Upper lobe of left lung (tissue), 6 donors: Measurements from ENCODE around the gene ME3. TPM values are rescaled to one million over a fixed set of nuclear protein-coding genes. Genes with fewer than 3 reads are reported as not detected.

Source experiments
- ATAC-seq, 2 donors: fragments of 200-7000 bp; cut with Tn5 transposase; one replicate each; pipeline ENCODE4 v1.9.1; 2022; ENCODE audit warnings: mild to moderate bottlenecking in 2 of 2, moderate library complexity in 2 of 2; ENCODE audit not compliant: low FRiP score in 2 of 2
- DNase-seq, 2 donors: peaks; one replicate each; pipeline ENCODE4 v3.0.0-alpha.2; 2019 to 2020
- H3K27ac ChIP-seq, 4 donors: fragments of 200-600 bp; sonication (generic); one replicate each; pipeline ENCODE4 v1.5.1; 2016 to 2019
- H3K27me3 ChIP-seq, 4 donors: fragments of 200-600 bp; sonication (generic); one replicate each; pipeline ENCODE4 v1.5.1; 2017 to 2019
- H3K36me3 ChIP-seq, 4 donors: fragments of 200-600 bp; sonication (generic); one replicate each; pipeline ENCODE4 v1.5.1; 2016 to 2019
- H3K4me1 ChIP-seq, 4 donors: fragments of 200-600 bp; sonication (generic); one replicate each; pipeline ENCODE4 v1.5.1; 2018 to 2019
- H3K4me3 ChIP-seq, 4 donors: fragments of 200-600 bp; sonication (generic); one replicate each; pipeline ENCODE4 v1.5.1; 2017 to 2019; ENCODE audit warnings: mild to moderate bottlenecking in 2 of 4, moderate library complexity in 1 of 4
- H3K9me3 ChIP-seq, 4 donors: fragments of 200-600 bp; sonication (generic); one replicate each; pipeline ENCODE4 v1.5.1; 2018 to 2019
- EP300 ChIP-seq, 4 donors: sonication (generic); formaldehyde crosslinking; IDR thresholded peaks; one replicate each; pipeline ENCODE4 v1.5.1; 2017; ENCODE audit warnings: antibody characterized with exemption in 4 of 4, control low read depth in 2 of 4
- POLR2A ChIP-seq, 4 donors: fragments of 450-650 bp; IDR thresholded peaks; one replicate each; pipeline ENCODE4 v1.5.1; 2016 to 2017; ENCODE audit warnings: antibody characterized with exemption in 4 of 4, mild to moderate bottlenecking in 2 of 4
- POLR2AphosphoS5 ChIP-seq, 2 donors: sonication (generic); formaldehyde crosslinking; IDR thresholded peaks; one replicate each; pipeline ENCODE4 v1.5.1; 2017; ENCODE audit warnings: antibody characterized with exemption in 2 of 2
- WGBS, 2 donors: methylation state at CpG; one replicate each; pipeline ENCODE4 v1.1.5; 2017 to 2018; 5-methylcytosine and 5-hydroxymethylcytosine counted together
- total RNA-seq, 6 donors: library from RNA; depleted of rRNA in 4 of 6; stranded (reverse); fragments of >200 nt in 4 of 6; gene quantifications; one replicate each; pipeline versions ENCODE4 v1.1.0 to v1.2.1, GENCODE V29; 2016 to 2021
- TF ChIP-seq, protein P1 (sequence below), 6 experiments: fragments of 450-650 bp in 4 of 6; fragments of 200-600 bp in 2 of 6; sonication (generic) in 2 of 6; IDR thresholded peaks; one replicate each; pipeline ENCODE4 v1.5.1; 2016 to 2019; ENCODE audit warnings: antibody characterized with exemption in 6 of 6
- donor health status: DM: no; HTN: no; CAD: no; lungs with moderate emphysema.
- donor health status: DM: no; HTN: yes; CAD: no; lungs with severe emphysema.

Gene ME3
- total RNA-seq, 6 donors from 2014 or later: 19.5 to 56.6 (median 34.7) TPM

DNA sequence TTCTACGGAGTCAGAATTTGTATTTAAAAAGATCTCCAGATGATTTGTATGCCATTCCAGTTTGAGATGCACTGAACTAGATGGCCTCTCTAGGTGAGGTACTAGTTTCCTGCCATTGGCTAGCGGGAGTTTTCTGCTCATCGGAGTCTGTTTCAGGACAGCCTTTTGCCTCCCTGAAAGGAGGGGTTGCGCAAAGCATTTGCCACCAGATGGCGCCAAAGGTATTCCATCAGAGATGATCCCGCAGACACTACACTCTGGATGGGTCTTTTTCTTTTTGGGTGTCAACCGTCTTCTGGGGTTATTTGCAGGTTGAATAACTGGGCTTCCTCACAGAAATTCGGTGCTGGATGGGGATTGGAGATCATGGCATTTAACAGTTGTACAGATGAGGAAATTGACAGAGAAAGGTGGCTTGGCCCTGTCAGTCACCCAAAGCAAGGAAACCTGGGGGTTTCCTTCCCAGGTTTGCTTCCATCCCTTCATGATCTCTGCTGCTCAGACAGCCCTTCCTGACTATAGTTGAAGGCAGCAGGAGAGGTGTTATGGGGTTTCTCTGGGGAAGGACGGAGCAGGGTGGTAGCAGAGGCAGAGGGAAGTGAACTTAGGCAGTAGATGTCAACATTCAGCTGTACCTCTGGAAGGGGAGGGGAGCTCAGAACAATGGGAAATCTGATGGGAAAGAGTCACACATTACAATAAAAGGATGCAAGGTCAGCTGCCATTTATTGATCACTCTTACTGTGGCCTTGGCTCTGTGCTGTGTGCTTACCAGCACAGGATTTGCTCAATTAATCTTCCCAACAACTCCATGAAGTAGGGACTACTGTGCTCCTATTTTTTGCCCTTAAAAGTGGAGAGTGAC, 216.1 kb downstream of the ME3 start:
- peak; percentile 41 to 85 for ATAC-seq

DNA sequence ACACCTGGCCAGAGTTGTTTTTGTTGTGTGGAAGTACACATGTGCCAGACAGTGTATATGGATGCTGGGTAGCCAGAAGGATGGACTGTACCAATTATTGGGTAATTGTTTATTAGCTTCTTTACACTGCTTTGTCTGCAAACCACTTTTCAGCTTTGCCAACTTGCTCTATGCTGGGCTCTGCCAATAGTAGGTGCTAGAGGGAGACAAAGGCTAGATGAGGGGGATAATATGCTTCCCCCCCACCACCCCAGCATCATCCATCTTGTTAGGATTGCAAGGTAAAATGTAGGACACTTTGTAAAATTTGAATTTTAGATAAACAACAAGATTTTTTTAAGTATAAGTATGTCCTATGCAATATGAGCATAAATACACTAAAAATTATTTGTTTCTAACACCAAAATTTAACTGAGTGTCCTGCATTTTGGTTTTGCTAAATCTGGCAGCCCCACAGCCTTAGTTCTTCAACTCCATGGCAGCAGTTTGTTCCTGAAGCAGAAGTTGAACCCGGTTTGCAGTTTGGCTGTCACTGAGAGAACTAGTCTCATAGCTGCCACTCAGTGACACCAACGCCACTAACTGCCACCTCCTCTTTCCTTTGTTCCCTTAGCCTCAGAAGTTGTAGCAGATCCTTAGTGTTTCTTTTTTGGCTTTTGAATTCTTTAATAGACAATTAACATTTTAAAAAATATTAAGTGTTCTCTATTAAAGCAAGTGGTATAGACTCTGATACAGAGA, 219.0 kb downstream of the ME3 start:
- Histone ChIP-seq H3K9me3 (no peaks in the 10 kb centered on the region), H3K4me1 (peaks cover 5 to 11% (median 6%) of the 10 kb centered on the region in 4 donors), H3K4me3 (no peak overlapping the region), H3K27ac (no peak overlapping the region), H3K36me3 (no peaks in the 10 kb centered on the region), H3K27me3 (no peaks in the 10 kb centered on the region)
- TF ChIP-seq POLR2AphosphoS5 (IDR thresholded peaks at IDR 0.05) (no peak), POLR2A (IDR thresholded peaks at IDR 0.05) (no peak), EP300 (IDR thresholded peaks at IDR 0.05) (no peak)
- TF ChIP-seq, protein P1, sequence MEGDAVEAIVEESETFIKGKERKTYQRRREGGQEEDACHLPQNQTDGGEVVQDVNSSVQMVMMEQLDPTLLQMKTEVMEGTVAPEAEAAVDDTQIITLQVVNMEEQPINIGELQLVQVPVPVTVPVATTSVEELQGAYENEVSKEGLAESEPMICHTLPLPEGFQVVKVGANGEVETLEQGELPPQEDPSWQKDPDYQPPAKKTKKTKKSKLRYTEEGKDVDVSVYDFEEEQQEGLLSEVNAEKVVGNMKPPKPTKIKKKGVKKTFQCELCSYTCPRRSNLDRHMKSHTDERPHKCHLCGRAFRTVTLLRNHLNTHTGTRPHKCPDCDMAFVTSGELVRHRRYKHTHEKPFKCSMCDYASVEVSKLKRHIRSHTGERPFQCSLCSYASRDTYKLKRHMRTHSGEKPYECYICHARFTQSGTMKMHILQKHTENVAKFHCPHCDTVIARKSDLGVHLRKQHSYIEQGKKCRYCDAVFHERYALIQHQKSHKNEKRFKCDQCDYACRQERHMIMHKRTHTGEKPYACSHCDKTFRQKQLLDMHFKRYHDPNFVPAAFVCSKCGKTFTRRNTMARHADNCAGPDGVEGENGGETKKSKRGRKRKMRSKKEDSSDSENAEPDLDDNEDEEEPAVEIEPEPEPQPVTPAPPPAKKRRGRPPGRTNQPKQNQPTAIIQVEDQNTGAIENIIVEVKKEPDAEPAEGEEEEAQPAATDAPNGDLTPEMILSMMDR (IDR thresholded peaks at IDR 0.05): no peak
- no peak for ATAC-seq
- WGBS, 2 donors: 57 to 75% methylated on average over 2 of the region's 2 CpGs
- DNase-seq: no peak

More for the DNA sequence above, 216.1 kb downstream of the ME3 start:
- 15 to 18% methylated on average over 9 of the region's 9 CpGs for WGBS, 2 donors
- no peaks in the 10 kb centered on the region for H3K27me3 ChIP-seq
- no peaks in the 10 kb centered on the region for H3K36me3 ChIP-seq
- H3K4me1 ChIP-seq: peaks cover 5 to 18% (median 13%) of the 10 kb centered on the region in 4 donors
- peak in 1 of 2 donors; percentile 80 for DNase-seq
- H3K27ac ChIP-seq: peak overlapping the region in 3 of 4 donors; percentile 32 to 56 (median 47)
- TF ChIP-seq, protein P1 (IDR thresholded peaks at IDR 0.05): peak; percentile 74 to 86 (median 86)
- no peak for TF ChIP-seq EP300 (IDR thresholded peaks at IDR 0.05)
- H3K9me3 ChIP-seq: no peaks in the 10 kb centered on the region
- H3K4me3 ChIP-seq: no peak overlapping the region

DNA sequence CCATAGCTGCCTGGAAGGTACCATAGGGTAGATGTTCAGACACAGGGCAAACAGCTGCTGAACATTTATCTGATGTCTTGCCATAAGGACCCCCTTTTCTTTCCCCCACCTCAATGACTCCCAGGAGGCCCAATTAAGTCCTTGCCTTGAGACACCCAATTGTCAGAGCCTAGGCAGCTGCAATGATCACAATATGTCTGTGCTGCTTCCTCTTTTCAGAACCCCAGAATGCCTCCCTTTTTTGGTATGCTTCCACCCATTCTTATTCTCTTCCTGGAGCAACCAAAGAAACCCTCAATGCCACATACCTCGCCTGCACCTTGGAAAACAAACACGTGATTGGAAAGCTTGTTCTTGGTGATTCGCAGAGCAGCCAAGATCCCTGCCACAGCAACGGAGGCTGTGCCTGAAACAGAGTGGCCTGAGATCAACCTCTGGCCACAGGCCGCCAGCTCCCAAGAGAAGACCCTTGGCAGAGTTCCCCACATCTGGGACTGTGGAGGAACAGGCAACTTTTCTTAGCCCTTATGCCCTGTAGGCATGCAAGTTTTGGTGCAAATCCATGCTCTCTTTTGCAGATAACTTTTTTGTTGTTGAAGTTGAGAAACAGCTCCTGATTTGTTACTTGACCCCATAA, 222.3 kb downstream of the ME3 start:
- H3K4me1 ChIP-seq: no peaks in the 10 kb centered on the region
- no peak overlapping the region for H3K27ac ChIP-seq
- no peaks in the 10 kb centered on the region for H3K9me3 ChIP-seq
- DNase-seq (no peak), ATAC-seq (no peak)
- H3K36me3 ChIP-seq: peaks cover 0 to 11% (median 0%) of the 10 kb centered on the region in 4 donors
- no peak for TF ChIP-seq EP300 (IDR thresholded peaks at IDR 0.05)
- no peak for TF ChIP-seq POLR2A (IDR thresholded peaks at IDR 0.05)
- no peak for TF ChIP-seq POLR2AphosphoS5 (IDR thresholded peaks at IDR 0.05)
- TF ChIP-seq, protein P1 (IDR thresholded peaks at IDR 0.05): no peak
- WGBS, 2 donors: 87 to 92% methylated on average over 5 of the region's 5 CpGs
- no peak overlapping the region for H3K4me3 ChIP-seq
- H3K27me3 ChIP-seq: no peaks in the 10 kb centered on the region

DNA sequence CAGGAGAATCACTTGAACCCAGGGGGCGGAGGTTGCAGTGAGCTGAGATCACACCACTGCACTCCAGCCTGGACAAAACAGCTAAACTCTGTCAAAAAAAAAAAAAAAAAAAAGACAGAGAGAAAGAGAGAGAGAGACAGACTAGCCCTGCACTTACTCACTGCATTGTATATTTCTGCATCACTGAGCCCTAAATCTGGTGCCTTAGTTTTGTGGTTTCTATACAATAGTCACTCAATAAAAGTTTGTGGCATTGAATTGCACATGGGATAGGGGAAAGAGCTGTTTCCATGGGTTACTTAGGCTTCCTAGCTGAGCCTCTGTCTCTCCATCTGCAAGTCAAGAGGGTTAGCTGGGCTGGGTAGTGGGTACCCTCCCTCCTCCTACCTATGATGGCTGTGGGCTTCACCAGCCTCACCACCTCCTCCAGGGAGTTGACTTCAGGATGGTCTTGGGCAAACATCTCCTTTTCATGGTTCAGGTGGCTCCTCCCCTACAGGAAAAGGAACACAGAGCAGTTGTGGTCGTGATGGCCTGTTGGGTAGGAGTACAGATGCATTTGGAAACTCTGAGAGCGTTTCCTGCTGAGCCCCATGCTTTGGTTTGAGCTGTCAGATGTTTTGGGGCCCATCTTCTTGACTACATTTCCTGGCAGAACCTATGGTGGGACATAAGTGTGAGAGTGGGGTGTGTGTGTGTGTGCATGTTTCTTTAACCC, 224.5 kb downstream of the ME3 start:
- WGBS, 2 donors: 74 to 81% methylated on average over 3 of the region's 3 CpGs
- Histone ChIP-seq H3K27me3 (no peaks in the 10 kb centered on the region), H3K36me3 (peaks cover 0 to 18% (median 0%) of the 10 kb centered on the region in 4 donors), H3K9me3 (no peaks in the 10 kb centered on the region), H3K4me1 (no peaks in the 10 kb centered on the region), H3K4me3 (no peak overlapping the region), H3K27ac (no peak overlapping the region)
- ATAC-seq (no peak), DNase-seq (no peak)
- TF ChIP-seq, protein P1 (IDR thresholded peaks at IDR 0.05): no peak
- no peak for TF ChIP-seq POLR2AphosphoS5 (IDR thresholded peaks at IDR 0.05)
